Ishikawa (cell line): ENCODE results near the gene SEMA4A.

Experiments
- CREB1 ChIP-seq: IDR thresholded peaks from 2 replicates; pipeline ENCODE4 v1.6.1; 2012; ENCODE audit warnings: low read depth
- EGR1 ChIP-seq: IDR thresholded peaks from 2 replicates; pipeline ENCODE4 v1.6.1; 2012
- EP300 ChIP-seq: IDR thresholded peaks from 2 replicates; pipeline ENCODE4 v1.6.1; 2012; ENCODE audit warnings: borderline replicate concordance
- FOXM1 ChIP-seq: IDR thresholded peaks from 2 replicates; pipeline ENCODE4 v1.6.1; 2012; ENCODE audit warnings: low read depth, borderline replicate concordance
- MAX ChIP-seq: IDR thresholded peaks from 2 replicates; pipeline ENCODE4 v1.6.1; 2012
- REST ChIP-seq: IDR thresholded peaks from 2 replicates; pipeline ENCODE4 v1.6.1; 2012; ENCODE audit warnings: low read depth, mild to moderate bottlenecking
- TEAD4 ChIP-seq: IDR thresholded peaks from 2 replicates; pipeline ENCODE4 v1.6.1; 2012
- USF1 ChIP-seq: IDR thresholded peaks from 2 replicates; pipeline ENCODE4 v1.6.1; 2012

GRCh38 chr1:156177919-156178654 is 24.7 kb downstream of the SEMA4A start:
- TF ChIP-seq TEAD4 (no peak), CREB1 (no peak), FOXM1 (no peak), MAX (no peak), USF1 (no peak), EGR1 (no peak), REST (no peak), EP300 (no peak)
